GM15510 (cell line): ENCODE results near the gene UBE2Q2.

Experiments used
- POLR2A ChIP-seq: IDR thresholded peaks from 3 replicates; pipeline ENCODE4 v1.6.1; 2011; ENCODE audit warnings: borderline replicate concordance; ENCODE audit not compliant: insufficient read length; ENCODE audit errors: extremely low read depth

The UBE2Q2 gene

GRCh38 chr15:75887178-75887577, 43.9 kb downstream of the UBE2Q2 start:
- no peak for TF ChIP-seq POLR2A

GRCh38 chr15:75891895-75892294, 48.6 kb downstream of the UBE2Q2 start:
- TF ChIP-seq POLR2A: no peak

- TF ChIP-seq POLR2A: no peak
Observed at GRCh38 chr15:75895731-75896130, 52.5 kb downstream of the UBE2Q2 start.

- no peak for TF ChIP-seq POLR2A
Observed at GRCh38 chr15:75900577-75900976, 57.3 kb downstream of the UBE2Q2 start.

GRCh38 chr15:75902129-75902557, 58.9 kb downstream of the UBE2Q2 start:
- TF ChIP-seq POLR2A: no peak

GRCh38 chr15:75903331-75904239, 60.3 kb downstream of the UBE2Q2 start, which contains the start of gene FBXO22:
TSS of gene FBXO22 (plus strand) at chr15:75903878. CDS start at chr15:75903964, 86 bp downstream.
- TF ChIP-seq POLR2A: peak; percentile 91

GRCh38 chr15:75905231-75905630, 62.0 kb downstream of the UBE2Q2 start:
- TF ChIP-seq POLR2A: no peak

GRCh38 chr15:75916978-75917377, 73.7 kb downstream of the UBE2Q2 start:
- no peak for TF ChIP-seq POLR2A

GRCh38 chr15:75918135-75918534, 74.9 kb downstream of the UBE2Q2 start:
- TF ChIP-seq POLR2A: no peak

- TF ChIP-seq POLR2A: no peak
Observed at GRCh38 chr15:75920079-75920478, 76.8 kb downstream of the UBE2Q2 start.

GRCh38 chr15:75921732-75922703, 78.8 kb downstream of the UBE2Q2 start:
- TF ChIP-seq POLR2A: no peak

GRCh38 chr15:75923756-75924155, 80.5 kb downstream of the UBE2Q2 start:
- TF ChIP-seq POLR2A: no peak

- TF ChIP-seq POLR2A: no peak
Observed at GRCh38 chr15:75924576-75924975, 81.3 kb downstream of the UBE2Q2 start.

GRCh38 chr15:75925440-75925839, 82.2 kb downstream of the UBE2Q2 start:
- TF ChIP-seq POLR2A: no peak

- TF ChIP-seq POLR2A: no peak
Observed at GRCh38 chr15:75926931-75927330, 83.7 kb downstream of the UBE2Q2 start.

- no peak for TF ChIP-seq POLR2A
Observed at GRCh38 chr15:75927601-75928000, 84.4 kb downstream of the UBE2Q2 start.
